NCI-H82 treated with DMSO at 0.1 percent for 48 hours (cell line): ENCODE data around the gene DSTN.

Experiments used
- DNase-seq: peaks from one replicate; lab custom pipeline; 2025; ENCODE audit not compliant: unreplicated experiment; lab: John Stamatoyannopoulos, UW

DSTN gene

DNA sequence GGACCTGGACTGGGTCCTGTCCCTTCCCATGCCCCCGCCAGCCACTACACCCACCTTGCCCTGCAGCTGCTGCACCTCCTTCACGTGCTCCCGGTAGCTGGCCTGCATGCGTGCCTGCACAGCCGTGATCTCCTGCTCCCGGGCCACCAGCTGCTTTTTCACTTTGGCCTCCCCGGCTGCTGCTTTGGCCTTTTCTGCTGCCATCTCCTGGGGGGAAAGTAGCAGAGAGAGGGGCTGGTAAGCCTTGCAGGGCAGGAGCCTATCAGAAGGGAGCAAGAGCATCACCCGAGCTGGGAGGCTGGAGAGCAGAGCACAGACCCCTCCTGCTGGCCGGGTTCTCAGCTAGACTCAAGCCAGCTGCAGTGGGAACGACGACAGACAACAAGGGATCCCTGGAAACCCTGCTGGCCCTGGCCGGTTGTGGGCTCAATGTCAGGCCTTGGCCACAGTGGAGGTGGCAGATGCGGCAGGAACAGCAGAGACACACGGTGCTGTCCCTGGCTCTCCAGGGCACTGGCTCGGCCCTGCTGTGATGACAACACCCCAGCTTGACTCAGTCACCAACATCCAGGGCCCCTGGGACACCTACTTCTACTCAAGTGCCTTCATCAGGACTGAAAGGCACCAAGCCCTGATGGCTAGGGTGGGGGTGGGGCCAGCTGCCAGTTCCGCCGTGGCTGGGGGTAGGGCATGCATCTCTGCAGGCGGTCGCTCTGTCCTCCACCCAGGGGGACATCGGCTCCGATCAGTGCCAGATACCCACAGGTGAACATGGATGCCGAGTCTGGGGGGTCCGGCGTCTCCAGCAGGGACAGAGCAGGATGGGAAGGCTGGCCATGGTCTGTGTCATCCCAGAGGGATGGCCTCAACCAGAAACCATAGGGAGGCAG is 66.9 kb downstream of the DSTN start:
- peak; percentile 43 for DNase-seq

DNA sequence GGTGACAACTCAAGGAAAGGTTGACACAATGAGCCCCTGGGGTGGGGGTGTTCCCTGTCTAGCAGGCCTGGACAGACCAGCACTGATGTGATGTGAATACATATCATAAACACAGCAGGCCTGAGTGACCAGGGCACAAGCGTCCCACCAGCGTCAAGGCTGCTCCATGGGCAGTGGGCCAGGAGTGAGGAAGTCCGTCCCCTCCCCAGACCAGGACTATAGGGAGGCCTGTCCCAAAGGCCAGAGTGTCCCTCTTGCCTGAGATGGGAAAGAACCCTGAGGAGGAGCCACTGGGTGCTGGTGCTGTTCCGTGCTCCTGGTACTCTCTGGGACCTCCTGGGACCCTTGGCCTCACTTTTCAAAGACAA is 67.5 kb downstream of the DSTN start:
- no peak for DNase-seq

DNA sequence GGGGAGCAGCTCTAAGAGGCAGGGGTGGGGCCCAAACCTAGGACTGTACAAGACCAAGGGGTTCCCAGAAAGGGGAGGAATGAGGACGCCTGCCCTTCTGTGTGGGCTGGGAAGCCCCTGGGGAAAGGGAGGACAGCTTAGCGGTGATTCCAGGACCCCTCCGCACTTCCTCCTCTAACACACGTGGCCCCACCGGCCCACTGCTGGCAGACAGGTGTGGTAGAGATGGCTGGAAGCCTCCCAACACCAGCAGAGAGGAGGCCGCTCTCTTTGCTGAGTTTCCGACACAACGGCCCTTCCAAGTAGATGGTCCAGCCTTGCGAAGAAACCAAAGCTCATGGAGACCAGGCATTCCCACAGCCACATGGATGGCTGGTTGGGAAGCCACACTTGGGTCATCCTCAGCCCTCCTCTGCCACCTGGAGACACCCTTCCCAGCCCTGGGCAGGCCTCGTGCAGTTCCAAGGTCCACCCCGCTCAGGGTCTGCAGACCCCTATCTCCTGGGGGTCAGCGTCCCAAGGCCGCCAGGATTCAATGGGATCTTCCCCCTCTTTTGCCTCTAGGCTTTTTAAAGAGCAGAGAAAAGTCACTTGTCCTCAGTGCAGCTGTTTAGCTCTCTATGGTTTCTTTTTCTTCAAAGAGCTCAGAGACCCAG is 68.2 kb downstream of the DSTN start:
- DNase-seq = no peak

DNA sequence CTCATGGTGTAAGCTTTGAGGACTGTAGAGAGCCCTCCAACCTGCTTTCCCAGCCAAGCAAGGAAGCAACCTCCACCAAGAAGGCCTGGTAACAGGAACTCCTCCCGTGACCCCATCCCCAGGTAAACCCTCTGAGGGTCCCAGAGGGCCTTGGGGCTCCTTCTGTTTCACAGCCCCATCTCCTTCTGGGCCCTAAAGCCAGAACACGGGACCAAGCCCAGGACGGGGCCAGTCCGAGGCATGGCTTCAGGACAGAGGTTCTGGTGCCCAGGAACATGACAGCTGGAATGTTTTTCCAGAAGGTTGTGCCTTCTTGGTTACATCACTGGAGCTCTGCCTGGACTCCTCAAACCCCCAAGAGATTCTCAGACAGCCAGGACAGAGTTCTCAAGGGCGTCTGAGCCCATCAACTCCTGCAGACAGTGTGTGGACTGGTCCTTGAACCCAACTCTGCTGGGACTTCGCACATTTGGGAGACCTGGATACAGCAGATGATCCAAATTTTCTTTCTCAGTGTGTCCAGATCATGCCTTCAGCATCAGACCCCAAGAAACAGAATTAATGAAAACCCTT is 69.0 kb downstream of the DSTN start:
- no peak for DNase-seq

DNA sequence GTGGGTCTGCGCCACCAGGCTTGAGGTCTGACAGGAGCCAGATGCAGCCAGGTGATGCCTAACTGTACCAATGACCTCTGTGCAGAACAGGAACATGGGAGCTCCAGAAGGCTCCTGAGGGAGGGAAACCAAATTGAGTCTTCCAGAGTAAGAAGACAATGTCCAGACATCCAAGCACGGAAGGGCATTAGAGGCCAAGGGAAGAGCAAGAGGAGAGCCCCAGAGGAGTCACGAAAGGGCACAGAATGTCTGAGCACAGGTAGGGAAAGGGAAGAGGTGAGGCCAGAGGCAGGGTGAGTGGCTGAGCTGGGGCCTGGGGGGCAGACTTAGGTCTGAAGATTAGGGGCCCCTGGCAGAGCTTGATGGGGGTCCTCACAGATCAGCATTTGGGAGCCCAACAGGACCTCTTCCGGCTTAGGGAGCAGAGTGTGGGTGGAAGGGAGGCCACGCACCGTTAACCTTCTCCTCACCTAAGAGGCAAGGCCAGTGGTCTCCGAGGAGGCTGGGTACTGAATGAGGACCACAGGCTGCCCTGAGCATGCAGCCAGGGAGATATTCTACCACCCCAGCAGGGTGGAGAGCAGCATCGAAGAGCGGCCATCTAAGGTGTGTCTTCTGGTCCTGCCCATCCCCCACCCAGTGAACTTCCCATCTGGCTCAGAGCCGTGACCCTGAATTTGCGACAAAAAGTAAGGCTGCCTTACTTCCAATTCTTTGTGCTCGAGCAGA is 70.4 kb downstream of the DSTN start:
- no peak for DNase-seq

DNA sequence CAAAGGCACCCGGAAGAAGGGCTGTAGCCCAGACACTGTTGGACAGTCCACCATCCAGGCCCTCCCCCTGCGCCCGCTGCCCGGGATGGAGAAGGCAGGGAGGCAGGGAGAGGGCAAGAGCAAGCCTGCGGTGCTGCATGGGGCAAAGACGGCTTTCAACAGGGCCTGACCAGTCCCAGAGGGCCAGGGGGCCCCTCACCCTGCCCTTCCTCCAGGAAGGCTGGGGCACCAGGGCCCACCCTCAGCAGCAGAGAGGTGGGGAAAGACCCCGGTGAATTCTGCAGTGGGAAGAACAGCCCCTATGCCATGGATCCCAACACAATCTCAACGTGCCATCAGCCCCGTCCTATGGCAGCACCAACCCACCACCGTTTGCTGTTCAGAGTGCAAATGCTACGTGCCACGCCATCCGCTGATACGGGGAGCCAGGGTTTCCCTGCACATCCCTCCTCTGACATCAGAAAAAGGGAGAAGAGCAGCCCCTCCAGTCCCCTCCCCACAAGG is 71.1 kb downstream of the DSTN start:
- no peak for DNase-seq

DNA sequence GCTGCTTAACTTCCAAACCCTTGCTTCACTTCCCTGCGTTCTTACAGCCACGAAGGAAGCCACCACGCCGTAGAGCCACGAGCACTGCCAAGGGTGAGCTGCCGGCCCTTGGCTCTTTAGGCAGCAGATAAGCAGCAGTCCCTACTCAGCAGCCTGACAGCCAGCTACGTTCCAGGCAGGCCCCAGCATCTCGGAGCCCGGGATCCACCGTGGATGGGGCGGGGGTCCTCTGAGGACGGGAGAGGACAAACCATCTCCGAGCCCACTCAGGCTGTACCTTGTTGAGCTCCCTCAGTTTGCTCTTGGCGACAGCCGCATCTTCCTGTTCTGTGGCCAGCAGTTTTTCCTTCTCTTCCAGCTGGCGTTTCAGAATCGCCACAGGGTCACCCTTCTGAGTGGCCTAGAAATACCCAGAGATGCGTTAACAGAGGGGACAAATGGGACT is 71.7 kb downstream of the DSTN start:
- DNase-seq = no peak

DNA sequence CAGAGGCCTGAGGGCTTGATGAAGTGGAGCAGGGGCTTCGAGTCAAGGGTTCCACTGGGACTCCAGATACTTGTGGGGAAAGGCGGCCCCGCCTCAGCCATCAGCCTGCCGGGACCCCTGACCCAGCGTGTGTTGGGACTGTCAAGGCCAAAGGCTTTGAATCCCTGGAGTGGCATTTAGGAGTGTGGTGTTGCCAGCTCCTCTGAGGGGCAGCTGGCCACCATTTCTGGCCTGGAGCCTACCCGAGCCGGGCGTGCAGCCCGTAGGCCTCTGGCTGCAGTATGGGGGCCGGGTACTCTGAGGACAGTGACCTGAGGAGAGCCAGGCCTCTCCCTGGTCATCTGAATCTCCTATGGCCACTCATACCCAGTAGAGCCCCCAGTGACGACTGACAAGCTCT is 72.1 kb downstream of the DSTN start:
- no peak for DNase-seq

DNA sequence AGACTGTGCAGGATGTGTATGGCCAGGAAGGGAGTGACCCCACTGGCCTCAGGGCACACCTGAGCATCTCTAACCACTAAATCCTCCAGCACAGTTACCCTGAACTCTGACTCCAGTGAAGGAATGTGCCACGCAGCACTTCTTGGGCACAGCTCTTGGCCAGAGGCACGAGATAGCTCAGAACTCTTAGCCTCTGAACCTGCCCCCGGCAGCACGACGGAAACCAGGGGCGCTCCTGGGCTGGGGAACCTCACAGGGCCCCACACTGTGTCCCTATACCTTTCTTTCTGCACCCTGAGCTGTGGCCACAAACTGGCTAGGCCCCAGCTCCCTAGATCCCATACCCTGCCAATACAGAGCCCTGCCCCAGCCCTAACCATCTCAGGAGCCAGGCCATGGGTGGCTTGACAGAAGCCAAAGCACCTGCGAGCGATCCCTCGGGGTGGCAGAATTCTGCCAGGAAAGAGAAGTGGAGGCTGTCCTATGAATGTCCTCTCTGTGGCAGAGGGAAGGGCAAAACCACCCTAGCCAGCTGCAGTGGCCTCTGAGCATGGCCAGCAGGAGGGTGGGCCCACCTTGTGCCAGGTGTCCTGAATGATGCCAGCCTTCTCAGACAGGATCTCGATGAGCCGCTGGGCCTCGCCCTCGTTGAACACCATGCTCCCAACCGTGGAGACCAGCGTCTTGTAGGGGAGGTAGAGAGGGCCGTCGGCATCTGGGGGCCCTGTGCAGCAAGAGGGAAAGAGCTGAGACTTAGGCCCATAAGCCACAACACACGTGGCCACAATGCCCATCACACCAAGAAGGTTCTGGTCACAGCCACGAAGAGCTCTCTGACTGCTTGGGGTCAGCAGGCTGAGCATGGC is 72.8 kb downstream of the DSTN start:
- DNase-seq = no peak

DNA sequence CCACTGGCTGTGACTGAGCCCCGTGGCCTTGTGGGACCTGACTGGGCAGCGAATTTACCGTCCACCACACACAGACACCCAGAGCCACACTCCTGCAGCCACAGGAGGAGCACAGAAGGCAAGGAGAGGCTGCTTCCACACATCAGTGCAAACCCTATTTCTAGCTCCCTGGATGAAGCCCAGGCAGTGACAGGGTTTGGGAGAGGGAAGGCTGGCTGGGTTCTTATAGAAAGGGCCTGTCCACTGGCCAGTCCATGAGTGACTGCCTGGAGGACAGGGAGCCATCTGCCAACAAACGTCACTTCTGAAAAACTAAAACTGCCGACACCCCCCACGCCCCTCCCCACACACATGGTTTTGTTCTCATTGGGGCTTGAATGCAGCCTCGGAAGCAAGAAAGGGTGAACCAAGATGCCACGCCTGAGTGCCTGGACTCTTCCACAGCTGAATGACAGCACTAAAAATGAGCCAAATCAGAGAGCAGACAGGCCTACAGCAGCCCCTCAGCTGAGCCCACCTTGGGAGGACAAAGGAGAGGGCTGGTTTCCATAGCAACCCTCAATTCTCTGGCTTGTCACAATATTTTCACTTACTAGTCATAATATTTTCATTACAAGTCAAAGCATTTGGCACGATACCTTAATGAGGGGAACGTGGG is 73.8 kb downstream of the DSTN start:
- DNase-seq = no peak

DNA sequence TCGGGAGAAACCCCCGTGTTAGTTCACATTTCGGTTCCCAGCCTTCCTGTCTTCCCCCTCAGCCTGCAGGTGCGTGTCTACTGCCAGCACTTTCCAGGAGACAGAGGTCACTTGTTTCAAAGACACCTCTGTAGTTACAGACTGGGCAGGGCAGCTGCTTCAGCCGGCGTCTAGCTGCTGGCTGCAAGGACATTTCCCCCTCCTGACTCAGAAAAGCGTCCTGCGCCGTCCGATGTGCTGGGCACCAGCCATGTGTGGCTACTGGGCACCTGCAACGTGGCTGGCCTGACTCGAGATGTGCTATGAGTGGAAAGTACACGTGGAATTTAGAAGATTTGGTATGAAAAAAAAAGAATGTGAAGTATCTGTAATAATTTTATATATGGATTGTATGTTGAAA is 74.6 kb downstream of the DSTN start:
- no peak for DNase-seq

DNA sequence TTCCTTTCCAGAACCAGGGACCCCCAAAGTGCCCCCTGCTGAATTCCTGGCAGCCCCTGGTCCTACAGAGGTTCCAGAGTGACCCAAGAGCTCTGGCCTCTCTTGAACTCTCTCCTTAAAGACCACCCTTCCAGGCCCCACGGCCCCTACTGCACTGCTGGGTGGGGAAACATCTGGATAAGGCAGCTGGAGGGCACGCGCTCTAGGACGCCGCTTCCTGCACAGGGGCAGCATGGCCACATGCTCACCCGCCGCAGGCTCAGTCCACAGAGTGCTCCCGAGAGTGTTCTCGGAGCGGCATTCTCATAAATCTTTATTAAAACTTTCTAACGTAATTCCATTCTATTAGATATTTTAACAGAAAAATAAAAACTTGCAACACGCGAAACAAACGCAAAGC is 75.1 kb downstream of the DSTN start:
- no peak for DNase-seq

DNA sequence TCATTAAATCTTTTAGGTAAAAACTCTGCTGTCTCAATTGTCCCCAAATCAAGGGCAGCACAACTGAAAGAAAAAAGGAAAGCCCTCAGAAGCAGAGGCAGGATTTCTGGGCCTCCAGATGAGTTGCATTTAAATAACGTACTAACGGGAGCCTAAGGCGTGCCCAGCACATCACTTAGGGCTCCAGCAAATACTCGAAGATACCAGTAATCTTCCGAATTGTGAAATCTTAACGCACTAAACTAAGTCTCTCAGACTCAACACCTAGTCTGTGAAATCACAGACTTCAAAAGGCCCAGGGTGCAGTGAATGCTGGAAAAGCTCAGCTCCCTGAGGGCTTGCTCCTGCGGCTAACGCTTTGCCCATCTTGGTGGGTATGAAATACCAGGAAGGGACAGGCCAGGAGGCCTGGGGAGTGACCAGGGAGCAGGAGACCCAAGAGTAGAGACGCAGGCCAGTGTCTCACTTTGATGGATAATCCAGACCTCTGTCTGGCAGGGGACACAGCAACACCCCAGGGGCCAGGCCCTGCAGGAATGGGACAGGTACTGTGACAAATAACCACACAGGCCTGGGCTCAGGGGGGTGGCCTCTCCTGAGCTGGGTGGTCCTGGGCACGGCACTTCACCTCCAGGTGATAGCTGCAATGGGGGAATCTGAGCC is 75.8 kb downstream of the DSTN start:
- DNase-seq = no peak

DNA sequence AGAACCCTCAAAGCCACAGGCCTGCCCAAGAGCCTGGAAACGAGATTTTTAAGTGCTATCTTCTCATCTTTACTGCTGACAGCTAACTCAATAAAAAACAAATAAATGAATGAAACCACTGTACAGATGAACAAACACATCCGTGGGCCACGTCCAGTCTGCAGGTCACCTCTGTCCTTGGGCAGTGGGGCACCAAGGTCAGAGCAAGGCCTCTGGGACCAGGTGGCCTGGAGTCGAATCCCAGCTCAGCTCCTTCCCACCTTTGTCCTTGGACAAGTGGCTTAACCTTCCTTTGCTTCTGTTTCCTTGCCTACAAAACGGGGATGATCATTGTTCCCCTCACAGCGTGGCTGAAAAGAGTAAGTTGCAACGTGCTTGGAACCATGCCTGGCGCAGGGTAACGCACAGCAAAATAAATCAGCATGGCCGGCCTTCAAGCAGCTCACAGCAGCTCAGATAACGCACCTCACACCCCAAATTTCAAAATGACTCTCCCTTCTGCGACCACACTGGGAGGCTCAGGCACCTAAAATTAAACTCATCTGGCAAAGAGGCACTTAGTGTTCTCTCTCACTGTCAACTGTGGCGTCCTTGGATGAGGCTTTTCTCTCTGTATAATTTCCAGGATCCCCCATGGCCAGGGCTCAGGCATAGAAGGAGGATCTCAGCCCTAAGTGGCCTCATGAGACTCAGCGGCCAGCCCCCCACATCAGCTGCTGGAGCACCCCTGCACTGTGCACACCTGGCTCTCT is 76.5 kb downstream of the DSTN start:
- no peak for DNase-seq

DNA sequence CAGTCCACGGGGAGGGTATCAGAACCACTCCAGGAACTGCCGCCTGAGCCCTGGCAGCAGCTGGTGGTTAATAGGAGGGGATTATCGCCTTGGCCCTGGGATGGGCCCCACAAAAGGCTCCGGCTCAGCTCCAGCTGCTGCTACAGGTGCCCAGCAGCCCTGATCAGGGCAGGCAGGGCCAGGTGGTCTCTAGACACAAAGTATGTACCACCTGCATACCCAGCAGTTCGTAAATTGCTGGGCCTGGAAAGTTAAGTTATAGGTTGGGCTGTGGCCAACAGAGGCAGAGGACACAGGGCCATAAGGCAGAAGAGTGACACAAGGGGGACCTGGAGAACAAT is 77.1 kb downstream of the DSTN start:
- DNase-seq = peak; percentile 48

DNA sequence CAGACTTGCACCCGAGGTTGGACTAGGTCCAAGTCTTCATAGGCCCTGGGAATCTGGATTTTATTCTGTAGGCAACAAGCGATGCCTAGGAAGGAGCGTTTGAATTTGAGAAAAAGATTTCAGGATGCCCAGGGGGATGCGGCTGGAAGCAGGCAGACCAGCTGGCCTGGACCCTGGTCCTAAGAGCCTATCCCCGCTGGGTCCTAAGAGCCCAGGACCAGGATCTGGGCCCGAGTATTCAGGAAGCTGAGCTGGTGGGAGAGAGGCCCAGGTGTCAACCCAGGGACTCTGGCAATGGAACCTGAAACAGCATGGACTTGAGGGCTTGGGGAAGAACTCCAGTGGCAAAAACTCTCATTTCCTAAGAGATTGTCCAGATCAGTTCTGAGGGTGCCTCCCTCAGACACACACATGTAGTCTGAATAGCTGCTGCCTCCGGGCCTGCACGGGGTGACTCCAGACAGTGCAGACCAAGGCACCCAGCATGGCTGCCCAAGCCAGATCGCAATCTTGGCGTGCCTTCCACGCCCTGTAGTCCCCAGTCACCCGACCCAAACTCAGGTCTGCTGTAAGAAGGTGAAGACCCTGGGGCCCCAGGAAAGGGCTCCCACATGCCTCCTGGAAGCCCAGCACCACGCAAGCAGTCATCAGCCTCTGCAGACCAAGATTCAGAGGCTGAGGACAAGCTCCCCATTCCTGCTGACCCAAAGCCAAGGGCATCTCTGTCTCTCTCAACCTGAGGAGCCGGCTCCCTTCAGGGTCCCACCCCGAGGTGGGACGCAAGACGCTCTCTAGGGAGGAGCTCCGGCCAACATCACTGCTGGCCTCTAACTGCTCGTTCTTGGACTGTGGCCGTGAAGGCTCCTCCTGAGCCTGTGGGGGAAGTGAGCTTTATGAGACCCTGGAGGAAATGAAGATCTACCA is 77.8 kb downstream of the DSTN start:
- no peak for DNase-seq

DNA sequence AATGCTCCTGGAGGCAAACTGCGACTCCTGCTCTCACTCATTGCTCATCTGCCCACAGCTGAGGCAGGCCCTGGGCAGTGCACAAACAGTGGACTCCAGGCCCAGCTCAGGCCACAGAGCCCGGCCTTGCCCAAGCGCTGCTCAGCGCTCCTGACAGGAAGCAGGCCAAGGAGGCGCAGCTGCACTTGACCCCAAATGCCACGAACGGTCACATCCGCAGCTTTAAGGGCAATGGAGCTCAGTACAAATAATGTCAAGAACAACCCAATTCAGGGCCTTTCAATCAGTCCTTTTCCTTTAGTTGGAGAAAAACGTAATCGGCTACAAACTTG is 78.4 kb downstream of the DSTN start:
- DNase-seq = no peak
